Mesendoderm (in vitro differentiated cells): Measurements from ENCODE around the gene ADCY9.

Source experiments
- DNase-seq: peaks from one replicate; pipeline ENCODE4 v3.0.0; 2013
- H2AK5ac ChIP-seq: 2 replicates; pipeline ENCODE4 v1.6.1; 2013; ENCODE audit warnings: low read length, inconsistent platforms
- H2BK120ac ChIP-seq: 2 replicates; pipeline ENCODE4 v1.6.1; 2013; ENCODE audit warnings: low read depth, mild to moderate bottlenecking, low read length, moderate library complexity, mixed read lengths
- H2BK15ac ChIP-seq: replicated peaks from 2 replicates; pipeline ENCODE4 v1.6.1; 2013; ENCODE audit warnings: low read depth, mild to moderate bottlenecking, moderate library complexity
- H2BK5ac ChIP-seq: 2 replicates; pipeline ENCODE4 v1.6.1; 2013; ENCODE audit warnings: low read length, inconsistent platforms
- H3K18ac ChIP-seq: 2 replicates; pipeline ENCODE4 v1.6.1; 2013; ENCODE audit warnings: mild to moderate bottlenecking, low read length, mixed read lengths
- H3K23ac ChIP-seq: one replicate; pipeline ENCODE4 v1.6.1; 2013; ENCODE audit warnings: low read length
- H3K27ac ChIP-seq: 2 replicates; pipeline ENCODE4 v1.5.1; 2013; ENCODE audit warnings: low read depth, mild to moderate bottlenecking, inconsistent platforms, low read length, moderate library complexity
- H3K27me3 ChIP-seq: 2 replicates; pipeline ENCODE4 v1.6.1; 2013; ENCODE audit warnings: low read length, control low read depth, mild to moderate bottlenecking, inconsistent platforms; ENCODE audit not compliant: insufficient read depth, poor library complexity
- H3K36me3 ChIP-seq: 2 replicates; pipeline ENCODE4 v1.6.1; 2013; ENCODE audit warnings: low read length, inconsistent platforms; ENCODE audit not compliant: control insufficient read depth, insufficient read depth
- H3K4ac ChIP-seq: one replicate; pipeline ENCODE4 v1.6.1; 2013; ENCODE audit warnings: low read depth, mild to moderate bottlenecking, low read length, moderate library complexity
- H3K4me1 ChIP-seq: 2 replicates; pipeline ENCODE4 v1.6.1; 2013; ENCODE audit warnings: low read depth, low read length, inconsistent platforms; ENCODE audit not compliant: control insufficient read depth
- H3K4me2 ChIP-seq: 2 replicates; pipeline ENCODE4 v1.6.1; 2013; ENCODE audit warnings: low read length
- H3K4me3 ChIP-seq: 2 replicates; pipeline ENCODE4 v1.5.1; 2013; ENCODE audit warnings: mild to moderate bottlenecking, low read length
- H3K56ac ChIP-seq: one replicate; pipeline ENCODE4 v1.6.1; 2013; ENCODE audit warnings: low read length
- H3K79me1 ChIP-seq: 2 replicates; pipeline ENCODE4 v1.6.1; 2013; ENCODE audit warnings: low read length, inconsistent platforms
- H3K79me2 ChIP-seq: 2 replicates; pipeline ENCODE4 v1.6.1; 2013; ENCODE audit warnings: mild to moderate bottlenecking, low read length; ENCODE audit not compliant: control insufficient read depth, insufficient read depth
- H3K9ac ChIP-seq: 2 replicates; pipeline ENCODE4 v1.6.1; 2013; ENCODE audit warnings: low read length, inconsistent platforms
- H4K5ac ChIP-seq: one replicate; pipeline ENCODE4 v1.6.1; 2013; ENCODE audit warnings: low read length
- H4K8ac ChIP-seq: one replicate; pipeline ENCODE4 v1.6.1; 2013; ENCODE audit warnings: low read depth, mild to moderate bottlenecking, control low read depth, low read length, moderate library complexity
- WGBS: extraction: QIAGEN DNeasy Blood & Tissue Kit; methylation state at CpG from one replicate; pipeline ENCODE4 v1.1.7; 2013; ENCODE audit warnings: low lambda C conversion rate, missing lambda C conversion rate; ENCODE audit not compliant: insufficient coverage; ENCODE audit errors: extremely low coverage; 5-methylcytosine and 5-hydroxymethylcytosine counted together

The ADCY9 gene

GRCh38 chr16:4067262-4068001 is 48.8 kb downstream of the ADCY9 start:
- Histone ChIP-seq H2AK5ac (no peak overlapping the region), H4K5ac (no peak overlapping the region), H3K79me2 (no peaks in the 10 kb centered on the region), H3K18ac (no peak overlapping the region), H2BK120ac (no peak overlapping the region), H3K23ac (no peak overlapping the region), H3K79me1 (no peaks in the 10 kb centered on the region), H3K56ac (no peak overlapping the region), H3K4ac (no peak overlapping the region), H3K27ac (no peak overlapping the region), H3K4me2 (no peak overlapping the region), H2BK5ac (no peak overlapping the region), H3K4me1 (no peaks in the 10 kb centered on the region), H3K9ac (no peak overlapping the region), H3K36me3 (no peaks in the 10 kb centered on the region), H3K4me3 (no peak overlapping the region), H3K27me3 (no peaks in the 10 kb centered on the region), H2BK15ac (no peak overlapping the region), H4K8ac (no peak overlapping the region)
- no peak for DNase-seq
- WGBS = no CpG with 5 or more reads among the region's 6 CpGs

DNA sequence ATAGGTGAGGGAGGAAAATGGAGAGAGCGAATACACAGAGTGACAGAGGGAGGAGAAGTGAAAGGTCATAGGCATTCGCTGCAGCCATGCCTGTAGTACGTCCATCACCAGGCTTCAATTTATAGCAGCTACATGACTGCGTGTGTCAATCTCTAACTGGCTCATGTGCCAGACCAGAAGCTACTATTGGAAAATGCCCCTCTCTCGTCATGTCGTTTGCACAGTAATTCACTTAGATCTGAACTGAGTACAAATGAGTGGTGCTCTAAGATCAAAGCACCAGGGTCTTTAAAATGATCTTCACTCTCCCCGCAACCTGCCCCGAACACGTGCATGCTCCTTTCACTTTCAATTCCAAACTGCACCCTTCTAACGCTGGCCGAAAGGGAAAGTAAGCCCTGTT is 51.3 kb downstream of the ADCY9 start:
- Histone ChIP-seq H3K4me3 (no peak overlapping the region), H3K36me3 (no peaks in the 10 kb centered on the region), H3K4ac (no peak overlapping the region), H2BK120ac (no peak overlapping the region), H3K4me1 (no peaks in the 10 kb centered on the region), H3K27me3 (no peaks in the 10 kb centered on the region), H2AK5ac (no peak overlapping the region), H3K4me2 (no peak overlapping the region), H4K8ac (no peak overlapping the region), H3K56ac (no peak overlapping the region), H3K18ac (no peak overlapping the region), H3K9ac (no peak overlapping the region), H3K79me1 (no peaks in the 10 kb centered on the region), H3K79me2 (no peaks in the 10 kb centered on the region), H2BK15ac (no peak overlapping the region), H3K27ac (no peak overlapping the region), H3K23ac (no peak overlapping the region), H2BK5ac (no peak overlapping the region), H4K5ac (no peak overlapping the region)
- DNase-seq = no peak
- WGBS = no CpG with 5 or more reads among the region's 11 CpGs

GRCh38 chr16:4062212-4062802 is 53.9 kb downstream of the ADCY9 start:
- DNase-seq = no peak
- Histone ChIP-seq H3K9ac (no peak overlapping the region), H3K27ac (no peak overlapping the region), H3K36me3 (no peaks in the 10 kb centered on the region), H3K4me2 (no peak overlapping the region), H2BK120ac (no peak overlapping the region), H4K8ac (no peak overlapping the region), H2AK5ac (no peak overlapping the region), H3K23ac (no peak overlapping the region), H2BK15ac (no peak overlapping the region), H3K18ac (no peak overlapping the region), H3K27me3 (no peaks in the 10 kb centered on the region), H3K4me3 (no peak overlapping the region), H3K79me1 (no peaks in the 10 kb centered on the region), H3K4ac (no peak overlapping the region), H4K5ac (no peak overlapping the region), H3K79me2 (no peaks in the 10 kb centered on the region), H3K56ac (no peak overlapping the region), H3K4me1 (no peaks in the 10 kb centered on the region), H2BK5ac (no peak overlapping the region)

GRCh38 chr16:4060823-4061222 is 55.4 kb downstream of the ADCY9 start:
- Histone ChIP-seq H3K56ac (no peak overlapping the region), H3K4me3 (no peak overlapping the region)

GRCh38 chr16:4060009-4060408 is 56.2 kb downstream of the ADCY9 start:
- Histone ChIP-seq H3K79me1 (no peaks in the 10 kb centered on the region), H3K23ac (no peak overlapping the region), H3K9ac (no peak overlapping the region), H3K18ac (no peak overlapping the region), H3K4ac (no peak overlapping the region), H4K5ac (no peak overlapping the region), H3K27ac (no peak overlapping the region), H3K27me3 (no peaks in the 10 kb centered on the region), H2BK15ac (no peak overlapping the region), H2AK5ac (no peak overlapping the region), H3K4me1 (no peaks in the 10 kb centered on the region), H3K79me2 (no peaks in the 10 kb centered on the region), H3K56ac (no peak overlapping the region), H3K4me3 (no peak overlapping the region), H3K36me3 (no peaks in the 10 kb centered on the region), H2BK120ac (no peak overlapping the region), H2BK5ac (no peak overlapping the region), H3K4me2 (no peak overlapping the region), H4K8ac (no peak overlapping the region)
- no peak for DNase-seq
- WGBS = no CpG with 5 or more reads among the region's 7 CpGs

More at GRCh38 chr16:4060823-4061222, 55.4 kb downstream of the ADCY9 start:
- Histone ChIP-seq H4K8ac (no peak overlapping the region), H4K5ac (no peak overlapping the region), H3K79me2 (no peaks in the 10 kb centered on the region), H3K4me1 (no peaks in the 10 kb centered on the region), H3K9ac (no peak overlapping the region), H3K27me3 (no peaks in the 10 kb centered on the region), H2BK15ac (no peak overlapping the region), H3K18ac (no peak overlapping the region), H3K23ac (no peak overlapping the region), H2BK5ac (no peak overlapping the region), H3K36me3 (no peaks in the 10 kb centered on the region), H2AK5ac (no peak overlapping the region), H3K79me1 (no peaks in the 10 kb centered on the region), H2BK120ac (no peak overlapping the region), H3K27ac (no peak overlapping the region), H3K4me2 (no peak overlapping the region), H3K4ac (no peak overlapping the region)
- DNase-seq = no peak

GRCh38 chr16:4058386-4058785 is 57.9 kb downstream of the ADCY9 start:
- H3K27ac ChIP-seq = no peak overlapping the region
- no peaks in the 10 kb centered on the region for H3K27me3 ChIP-seq
- H2AK5ac ChIP-seq = no peak overlapping the region
- H3K4me1 ChIP-seq = no peaks in the 10 kb centered on the region
- no peaks in the 10 kb centered on the region for H3K79me2 ChIP-seq
- H3K9ac ChIP-seq = no peak overlapping the region
- H3K4ac ChIP-seq = no peak overlapping the region
- no peak overlapping the region for H3K18ac ChIP-seq
- DNase-seq = no peak
- no peak overlapping the region for H2BK15ac ChIP-seq
- H3K56ac ChIP-seq = no peak overlapping the region
- H3K36me3 ChIP-seq = no peaks in the 10 kb centered on the region
- H2BK120ac ChIP-seq = no peak overlapping the region
- no CpG with 5 or more reads among the region's 6 CpGs for WGBS
- no peak overlapping the region for H2BK5ac ChIP-seq
- H3K23ac ChIP-seq = no peak overlapping the region
- no peak overlapping the region for H4K5ac ChIP-seq
- no peak overlapping the region for H3K4me2 ChIP-seq
- no peak overlapping the region for H4K8ac ChIP-seq
- H3K4me3 ChIP-seq = no peak overlapping the region
- H3K79me1 ChIP-seq = no peaks in the 10 kb centered on the region
